Measurements from ENCODE around the gene PGRMC1. TPM values are rescaled to one million over a fixed set of nuclear protein-coding genes. Genes with fewer than 3 reads are reported as not detected.

The PGRMC1 gene
- total and polyA plus RNA-seq, 2 experiments from 2014 or later: 163 to 307 TPM

DNA sequence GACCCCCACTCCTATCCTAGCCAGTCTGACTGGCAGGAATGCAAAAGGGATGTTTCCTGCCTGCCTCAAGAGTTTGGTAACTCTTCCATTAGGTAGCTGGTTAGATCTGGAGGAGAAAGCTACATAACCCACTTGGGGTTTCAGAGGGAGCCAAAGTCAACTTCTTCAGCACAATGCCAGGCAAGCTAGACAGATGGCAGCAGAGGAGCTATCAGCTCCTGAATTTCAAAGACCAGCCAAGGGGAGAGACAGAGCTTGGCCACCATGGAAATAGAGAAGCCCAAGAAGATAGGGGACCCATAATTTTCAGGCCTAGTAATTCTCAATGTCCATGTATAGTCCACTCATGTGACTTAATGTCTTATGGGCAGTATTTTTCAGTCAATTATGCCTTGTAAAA is 56.4 kb downstream of the PGRMC1 start:
- DNase-seq (ENCODE audit: low spot score): no peak
- no peaks in the 10 kb centered on the region for H3K36me3 ChIP-seq (replicated peaks; ENCODE audit: insufficient read depth, low read depth)
- TF ChIP-seq CTCF (IDR thresholded peaks at IDR 0.05; ENCODE audit: poor library complexity) (no peak), EZH2phosphoT487 (IDR thresholded peaks at IDR 0.05; ENCODE audit: low read depth, severe bottlenecking, unreplicated experiment) (no peak), EZH2 (IDR thresholded peaks at IDR 0.05; ENCODE audit: borderline replicate concordance) (no peak)

More for the DNA sequence above, 56.4 kb downstream of the PGRMC1 start:
- Histone ChIP-seq H3K4me3 (no peak overlapping the region), H2AFZ (no peak overlapping the region), H3K4me2 (no peak overlapping the region), H4K20me1 (ENCODE audit: insufficient read depth, poor library complexity, severe bottlenecking) (no peaks in the 10 kb centered on the region), H3K27me3 (no peaks in the 10 kb centered on the region), H3K9me2 (replicated peaks; ENCODE audit: insufficient read depth) (no peaks in the 10 kb centered on the region), H3K9me3 (ENCODE audit: low read depth) (no peaks in the 10 kb centered on the region), H3K4me1 (ENCODE audit: insufficient read depth) (no peaks in the 10 kb centered on the region), H3K27ac (no peak overlapping the region), H3K79me2 (no peaks in the 10 kb centered on the region)

Other genes with a start within 250 kb of the PGRMC1 start
- gene CT47C1, start 163.3 kb upstream of the PGRMC1 start, total RNA-seq: not detected in 2 replicates
- gene CT47C1, start 163.3 kb upstream of the PGRMC1 start, polyA plus RNA-seq: not detected in 2 replicates
- gene KIAA1210, start 108.5 kb upstream of the PGRMC1 start, total RNA-seq: 0.03 and 0.40 TPM in 2 replicates
- gene KIAA1210, start 108.5 kb upstream of the PGRMC1 start, polyA plus RNA-seq: not detected in 2 replicates
- gene SLC25A43, start 163.1 kb downstream of the PGRMC1 start, total RNA-seq: 14.9 and 15.5 TPM in 2 replicates
- 11.3 and 13.1 TPM in 2 replicates for gene SLC25A43, start 163.1 kb downstream of the PGRMC1 start, polyA plus RNA-seq
- gene SLC25A5, start 232.2 kb downstream of the PGRMC1 start, total RNA-seq: 343 and 383 TPM in 2 replicates
- 248 and 282 TPM in 2 replicates for gene SLC25A5, start 232.2 kb downstream of the PGRMC1 start, polyA plus RNA-seq

Data from hepatocyte (in vitro differentiated cells).